ENCODE results near the gene NRP1. TPM values are rescaled to one million over a fixed set of nuclear protein-coding genes. Genes with fewer than 3 reads are reported as not detected.

Gene NRP1
- total RNA-seq, 1 experiment from 2014 or later: 3.0 TPM

- ChIA-PET CTCF (no interaction called here), POLR2A (no interaction called here)
- TF ChIP-seq ATF1 (CRISPR knock-in tag; IDR thresholded peaks at IDR 0.05): no peak
- no peak for TF ChIP-seq JAZF1 (CRISPR knock-in tag; IDR thresholded peaks at IDR 0.05)
- no peak for TF ChIP-seq PRDM15 (CRISPR knock-in tag; IDR thresholded peaks at IDR 0.05)
- no peak for TF ChIP-seq E2F4 (CRISPR knock-in tag; IDR thresholded peaks at IDR 0.05; ENCODE audit: borderline replicate concordance, low read depth)
- no peak for TF ChIP-seq TEAD1 (CRISPR knock-in tag; IDR thresholded peaks at IDR 0.05)
- TF ChIP-seq RORB (CRISPR knock-in tag; IDR thresholded peaks at IDR 0.05): no peak
- TF ChIP-seq GTF2I (CRISPR knock-in tag; conservative IDR thresholded peaks at IDR 0.05): no peak
- H3K27ac Mint-ChIP-seq: no peak overlapping the region
- ATAC-seq (no peak), DNase-seq (ENCODE audit: low spot score) (no peak)
- H3K9me3 Mint-ChIP-seq: no peaks in the 10 kb centered on the region
- H3K4me1 Mint-ChIP-seq: peaks cover 4% of the 10 kb centered on the region; the same call in 1 of the 2 replicates
- no peak overlapping the region for H3K4me3 Mint-ChIP-seq
- no peaks in the 10 kb centered on the region for H3K27me3 Mint-ChIP-seq (ENCODE audit: low read depth)
- H3K36me3 Mint-ChIP-seq: no peaks in the 10 kb centered on the region
These were observed 90.0 kb downstream of the NRP1 start for GRCh38 chr10:33244354-33244967.

GRCh38 chr10:33243703-33244102 lies 90.8 kb downstream of the NRP1 start:
- TF ChIP-seq AFF4 (CRISPR knock-in tag; IDR thresholded peaks at IDR 0.05; ENCODE audit: borderline replicate concordance) (no peak), TEAD1 (CRISPR knock-in tag; IDR thresholded peaks at IDR 0.05) (no peak), ZNF317 (CRISPR knock-in tag; IDR thresholded peaks at IDR 0.05; ENCODE audit: borderline replicate concordance, low read depth) (no peak), ZMAT4 (CRISPR knock-in tag; IDR thresholded peaks at IDR 0.05) (no peak), RELA (CRISPR knock-in tag; IDR thresholded peaks at IDR 0.05; ENCODE audit: borderline replicate concordance) (no peak), NR3C1 (CRISPR knock-in tag; conservative IDR thresholded peaks at IDR 0.05; ENCODE audit: low read depth) (no peak), ZSCAN18 (CRISPR knock-in tag; IDR thresholded peaks at IDR 0.05) (no peak), ATF2 (CRISPR knock-in tag; IDR thresholded peaks at IDR 0.05; ENCODE audit: borderline replicate concordance, low read depth) (no peak), SMAD3 (CRISPR knock-in tag; IDR thresholded peaks at IDR 0.05; ENCODE audit: borderline replicate concordance) (no peak), ESRRA (CRISPR knock-in tag; IDR thresholded peaks at IDR 0.05; ENCODE audit: borderline replicate concordance) (no peak), EMX1 (CRISPR knock-in tag; IDR thresholded peaks at IDR 0.05) (no peak), E2F5 (CRISPR knock-in tag; IDR thresholded peaks at IDR 0.05) (no peak)
- ATAC-seq (no peak), DNase-seq (ENCODE audit: low spot score) (no peak)
- H3K9me3 Mint-ChIP-seq: no peaks in the 10 kb centered on the region
- no peaks in the 10 kb centered on the region for H3K4me1 Mint-ChIP-seq
- ChIA-PET POLR2A (no interaction called here), CTCF (no interaction called here)
- H3K4me3 Mint-ChIP-seq: no peak overlapping the region
- H3K36me3 Mint-ChIP-seq: no peaks in the 10 kb centered on the region
- H3K27me3 Mint-ChIP-seq (ENCODE audit: low read depth): no peaks in the 10 kb centered on the region
- H3K27ac Mint-ChIP-seq: no peak overlapping the region

Measured in WTC11 (cell line).